ENCODE results near the gene PGF. TPM values are rescaled to one million over a fixed set of nuclear protein-coding genes. Genes with fewer than 3 reads are reported as not detected.

The PGF gene
- total RNA-seq, 1 donor, result 0.86 TPM

DNA sequence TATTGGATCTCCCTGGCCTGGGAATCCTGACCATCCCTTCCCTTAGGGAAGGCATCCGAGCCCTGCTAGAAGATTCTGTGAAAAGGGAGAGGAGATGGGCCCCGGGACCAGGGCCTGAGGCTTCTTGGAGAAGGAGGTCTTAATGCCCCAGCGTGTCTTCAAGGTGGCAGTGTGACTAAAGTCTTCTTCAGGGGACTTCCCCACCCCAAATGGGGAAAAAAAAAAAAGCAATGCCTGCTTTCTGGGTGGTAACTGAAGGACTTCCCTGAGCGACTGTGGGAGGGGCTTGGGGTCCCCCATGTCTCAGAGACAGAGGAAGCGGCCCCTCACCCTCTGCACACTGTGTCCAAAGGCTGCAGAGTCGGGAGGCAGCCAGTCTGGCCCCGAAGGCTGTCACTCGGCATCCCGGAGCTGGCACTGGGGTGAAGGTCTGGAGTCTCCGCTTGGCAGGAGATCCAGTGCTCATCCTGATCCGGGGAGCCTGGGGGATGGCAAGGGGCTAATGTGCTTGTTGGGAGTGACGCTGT lies 7.8 kb upstream of the PGF start:
- no peak for TF ChIP-seq CTCF (IDR thresholded peaks at IDR 0.05; ENCODE audit: insufficient read depth, low read depth, low read length)
- DNase-seq (ENCODE audit: low read depth), result no peak
- no peak overlapping the region for H3K4me3 ChIP-seq (ENCODE audit: low read depth, low read length)

- TF ChIP-seq CTCF (IDR thresholded peaks at IDR 0.05; ENCODE audit: insufficient read depth, low read depth, low read length), result no peak
- DNase-seq (ENCODE audit: low read depth), result no peak
- H3K4me3 ChIP-seq (ENCODE audit: low read depth, low read length), result no peak overlapping the region
These were observed 7.1 kb upstream of the PGF start for GRCh38 chr14:74962493-74962892.

- DNase-seq (ENCODE audit: low read depth), result no peak
- TF ChIP-seq CTCF (IDR thresholded peaks at IDR 0.05; ENCODE audit: insufficient read depth, low read depth, low read length), result no peak
- no peak overlapping the region for H3K4me3 ChIP-seq (ENCODE audit: low read depth, low read length)
These were observed 6.6 kb upstream of the PGF start for GRCh38 chr14:74962046-74962445.

- DNase-seq (ENCODE audit: low read depth), result no peak
- no peak overlapping the region for H3K4me3 ChIP-seq (ENCODE audit: low read depth, low read length)
- no peak for TF ChIP-seq CTCF (IDR thresholded peaks at IDR 0.05; ENCODE audit: insufficient read depth, low read depth, low read length)
These were observed 6.0 kb upstream of the PGF start for GRCh38 chr14:74961238-74961911.

- no peak for TF ChIP-seq CTCF (IDR thresholded peaks at IDR 0.05; ENCODE audit: insufficient read depth, low read depth, low read length)
- H3K4me3 ChIP-seq (ENCODE audit: low read depth, low read length), result no peak overlapping the region
- DNase-seq (ENCODE audit: low read depth), result no peak
These were observed 5.3 kb upstream of the PGF start for GRCh38 chr14:74960736-74961135.

GRCh38 chr14:74959596-74960180 lies 4.3 kb upstream of the PGF start:
- no peak overlapping the region for H3K4me3 ChIP-seq (ENCODE audit: low read depth, low read length)
- no peak for DNase-seq (ENCODE audit: low read depth)
- no peak for TF ChIP-seq CTCF (IDR thresholded peaks at IDR 0.05; ENCODE audit: insufficient read depth, low read depth, low read length)

All from fibroblast of villous mesenchyme (primary cell).